Loucy (cell line): Measurements from ENCODE around the gene UXT.

Experiments
- H2AFZ ChIP-seq: fragments of 200-600 bp; sonication (generic); 2 replicates; pipeline ENCODE4 v1.6.0; 2016; ENCODE audit warnings: antibody characterized with exemption, mild to moderate bottlenecking, low read length, moderate library complexity
- H3F3A ChIP-seq: fragments of 200-600 bp; 2 replicates; pipeline ENCODE4 v1.6.0; 2016; ENCODE audit warnings: antibody characterized with exemption, low read depth, mild to moderate bottlenecking
- H3K27me3 ChIP-seq: fragments of 200-600 bp; sonication (generic); 2 replicates; pipeline ENCODE4 v1.6.1; 2014; ENCODE audit warnings: low read length, mild to moderate bottlenecking; ENCODE audit not compliant: insufficient read depth, poor library complexity, severe bottlenecking
- H3K36me3 ChIP-seq: fragments of 200-600 bp; sonication (generic); 2 replicates; pipeline ENCODE4 v1.6.1; 2016; ENCODE audit warnings: low read length; ENCODE audit not compliant: insufficient read depth
- H3K4me1 ChIP-seq: fragments of 200-600 bp; sonication (generic); 2 replicates; pipeline ENCODE4 v1.5.1; 2014; ENCODE audit warnings: low read length, mild to moderate bottlenecking; ENCODE audit not compliant: insufficient read depth, poor library complexity, severe bottlenecking
- H3K4me2 ChIP-seq: fragments of 200-600 bp; sonication (generic); 2 replicates; pipeline ENCODE4 v1.6.0; 2014; ENCODE audit warnings: antibody characterized with exemption, low read length, low read depth, mild to moderate bottlenecking; ENCODE audit not compliant: poor library complexity, severe bottlenecking
- H3K4me3 ChIP-seq: fragments of 200-600 bp; sonication (generic); 2 replicates; pipeline ENCODE4 v1.5.1; 2014; ENCODE audit warnings: low read length, mild to moderate bottlenecking, mixed read lengths; ENCODE audit not compliant: poor library complexity, severe bottlenecking
- H3K79me2 ChIP-seq: fragments of 200-600 bp; sonication (generic); 2 replicates; pipeline ENCODE4 v1.6.1; 2014; ENCODE audit warnings: low read length; ENCODE audit not compliant: insufficient read depth
- H3K9ac ChIP-seq: fragments of 200-600 bp; sonication (generic); 2 replicates; pipeline ENCODE4 v1.6.0; 2014; ENCODE audit warnings: mild to moderate bottlenecking, low read depth, low read length, moderate library complexity; ENCODE audit not compliant: poor library complexity, severe bottlenecking
- H3K9me2 ChIP-seq: fragments of 200-600 bp; sonication (generic); replicated peaks from 2 replicates; pipeline ENCODE4 v1.6.1; 2016; ENCODE audit warnings: low read depth, low read length, mixed read lengths
- H3K9me3 ChIP-seq: fragments of 200-600 bp; sonication (generic); 2 replicates; pipeline ENCODE4 v1.6.1; 2014; ENCODE audit warnings: mild to moderate bottlenecking, antibody characterized with exemption, low read length, low read depth; ENCODE audit not compliant: insufficient read depth
- H4K20me1 ChIP-seq: fragments of 200-600 bp; sonication (generic); 2 replicates; pipeline ENCODE4 v1.6.0; 2014; ENCODE audit warnings: antibody characterized with exemption, low read length, mild to moderate bottlenecking; ENCODE audit not compliant: insufficient read depth, poor library complexity, severe bottlenecking
- EZH2phosphoT487 ChIP-seq: fragments of 200-600 bp; IDR thresholded peaks from 2 replicates; pipeline ENCODE4 v1.6.1; 2018; ENCODE audit warnings: antibody characterized with exemption, mild to moderate bottlenecking, moderate library complexity, borderline replicate concordance
- TF ChIP-seq, protein P1 (sequence below): fragments of 200-600 bp; sonication (generic); conservative IDR thresholded peaks from 2 replicates; pipeline ENCODE4 v1.5.1; 2014; ENCODE audit warnings: mild to moderate bottlenecking, antibody characterized with exemption, low read length

The UXT gene

DNA sequence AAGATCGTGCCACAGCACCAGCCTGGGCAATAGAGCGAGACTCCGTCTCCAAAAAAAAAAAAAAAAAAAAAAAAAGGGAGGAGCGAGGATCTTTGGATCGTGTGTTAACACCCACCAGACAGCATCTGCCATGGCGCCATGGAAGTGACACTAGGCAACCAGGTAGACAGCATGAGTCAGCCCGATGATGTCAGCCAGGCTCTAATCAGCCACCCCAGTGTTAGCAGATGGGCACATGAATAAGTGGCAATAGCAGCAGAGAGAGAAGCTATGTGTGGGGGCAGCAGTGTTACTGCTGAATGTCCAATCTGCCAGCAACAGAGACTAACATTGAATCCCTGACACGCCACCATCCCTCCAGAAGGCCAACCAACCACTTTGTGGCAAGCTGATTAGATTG is 45.9 kb downstream of the UXT start:
- H3K4me3 ChIP-seq: no peak overlapping the region
- no peaks in the 10 kb centered on the region for H3K79me2 ChIP-seq
- no peaks in the 10 kb centered on the region for H4K20me1 ChIP-seq
- no peaks in the 10 kb centered on the region for H3K36me3 ChIP-seq
- TF ChIP-seq, protein P1, sequence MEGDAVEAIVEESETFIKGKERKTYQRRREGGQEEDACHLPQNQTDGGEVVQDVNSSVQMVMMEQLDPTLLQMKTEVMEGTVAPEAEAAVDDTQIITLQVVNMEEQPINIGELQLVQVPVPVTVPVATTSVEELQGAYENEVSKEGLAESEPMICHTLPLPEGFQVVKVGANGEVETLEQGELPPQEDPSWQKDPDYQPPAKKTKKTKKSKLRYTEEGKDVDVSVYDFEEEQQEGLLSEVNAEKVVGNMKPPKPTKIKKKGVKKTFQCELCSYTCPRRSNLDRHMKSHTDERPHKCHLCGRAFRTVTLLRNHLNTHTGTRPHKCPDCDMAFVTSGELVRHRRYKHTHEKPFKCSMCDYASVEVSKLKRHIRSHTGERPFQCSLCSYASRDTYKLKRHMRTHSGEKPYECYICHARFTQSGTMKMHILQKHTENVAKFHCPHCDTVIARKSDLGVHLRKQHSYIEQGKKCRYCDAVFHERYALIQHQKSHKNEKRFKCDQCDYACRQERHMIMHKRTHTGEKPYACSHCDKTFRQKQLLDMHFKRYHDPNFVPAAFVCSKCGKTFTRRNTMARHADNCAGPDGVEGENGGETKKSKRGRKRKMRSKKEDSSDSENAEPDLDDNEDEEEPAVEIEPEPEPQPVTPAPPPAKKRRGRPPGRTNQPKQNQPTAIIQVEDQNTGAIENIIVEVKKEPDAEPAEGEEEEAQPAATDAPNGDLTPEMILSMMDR: no peak
- TF ChIP-seq EZH2phosphoT487: no peak
- H2AFZ ChIP-seq: no peak overlapping the region
- H3K4me1 ChIP-seq: no peaks in the 10 kb centered on the region
- no peaks in the 10 kb centered on the region for H3K9me2 ChIP-seq
- no peaks in the 10 kb centered on the region for H3K27me3 ChIP-seq
- no peaks in the 10 kb centered on the region for H3K9me3 ChIP-seq
- no peak overlapping the region for H3K9ac ChIP-seq
- H3F3A ChIP-seq: no peaks in the 10 kb centered on the region
- no peak overlapping the region for H3K4me2 ChIP-seq

DNA sequence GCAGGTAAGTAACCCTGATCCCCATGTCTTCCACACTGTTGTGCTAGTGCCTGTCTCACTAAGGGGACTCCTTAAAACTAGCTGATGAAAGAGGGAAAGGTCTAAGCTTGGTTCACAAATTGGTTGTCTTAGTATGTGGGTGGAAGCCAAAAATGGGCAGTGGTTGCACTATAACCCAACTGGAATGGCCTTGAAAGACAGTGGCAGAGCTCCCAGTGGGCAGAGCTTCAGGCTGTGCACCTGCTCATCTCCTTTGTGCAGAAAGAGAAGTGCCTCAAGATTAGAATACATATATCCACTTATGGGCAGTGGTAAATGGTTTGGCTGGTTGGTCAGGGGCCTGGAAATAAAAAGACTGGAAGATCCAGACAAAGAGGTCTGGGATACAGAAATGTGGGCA is 46.6 kb downstream of the UXT start:
- H3K79me2 ChIP-seq: no peaks in the 10 kb centered on the region
- TF ChIP-seq, protein P1: no peak
- no peak for TF ChIP-seq EZH2phosphoT487
- H3K4me3 ChIP-seq: no peak overlapping the region
- H3K9ac ChIP-seq: no peak overlapping the region
- no peak overlapping the region for H3K4me2 ChIP-seq
- no peaks in the 10 kb centered on the region for H4K20me1 ChIP-seq
- H3K9me2 ChIP-seq: no peaks in the 10 kb centered on the region
- H3K27me3 ChIP-seq: no peaks in the 10 kb centered on the region
- H3F3A ChIP-seq: no peaks in the 10 kb centered on the region
- no peaks in the 10 kb centered on the region for H3K4me1 ChIP-seq
- H2AFZ ChIP-seq: no peak overlapping the region
- no peaks in the 10 kb centered on the region for H3K9me3 ChIP-seq
- no peaks in the 10 kb centered on the region for H3K36me3 ChIP-seq

- no peaks in the 10 kb centered on the region for H3K36me3 ChIP-seq
- H3K79me2 ChIP-seq: no peaks in the 10 kb centered on the region
- H2AFZ ChIP-seq: no peak overlapping the region
- no peaks in the 10 kb centered on the region for H3K27me3 ChIP-seq
- TF ChIP-seq, protein P1: no peak
- TF ChIP-seq EZH2phosphoT487: no peak
- no peaks in the 10 kb centered on the region for H4K20me1 ChIP-seq
- no peak overlapping the region for H3K4me2 ChIP-seq
- no peaks in the 10 kb centered on the region for H3F3A ChIP-seq
- no peaks in the 10 kb centered on the region for H3K9me2 ChIP-seq
- no peaks in the 10 kb centered on the region for H3K4me1 ChIP-seq
- no peak overlapping the region for H3K4me3 ChIP-seq
- no peak overlapping the region for H3K9ac ChIP-seq
- H3K9me3 ChIP-seq: no peaks in the 10 kb centered on the region
Measured at GRCh38 chrX:47611926-47612325, 47.1 kb downstream of the UXT start.
